KBM-7 (cell line): Measurements from ENCODE around the gene SH3BGR.
"Not testable (repeated sequence)": the region's sequence is repeated elsewhere in the genome, so short reads cannot be mapped to it uniquely, and the experiment has no call there.

Experiments used
- DNase-seq: peaks from one replicate; pipeline ENCODE4 v3.0.0-alpha.2; 2015
- in situ Hi-C: fragments of 300-500 bp; cut with MboI; formaldehyde crosslinking; loops from 2 replicates; pipeline ENCODE4 v1.14.3; 2020; ENCODE audit warnings: low sequenced_read_pairs, low pct_unique_long_range_greater_than_20kb, mixed read lengths

SH3BGR gene

GRCh38 chr21:39451332-39452206 is at the start of gene SH3BGR:
Gene SH3BGR (plus strand): TSS chr21:39451970. CDS start chr21:39452097, 127 bp downstream.
- no peak for DNase-seq
- in situ Hi-C loops: no loop called here

DNA sequence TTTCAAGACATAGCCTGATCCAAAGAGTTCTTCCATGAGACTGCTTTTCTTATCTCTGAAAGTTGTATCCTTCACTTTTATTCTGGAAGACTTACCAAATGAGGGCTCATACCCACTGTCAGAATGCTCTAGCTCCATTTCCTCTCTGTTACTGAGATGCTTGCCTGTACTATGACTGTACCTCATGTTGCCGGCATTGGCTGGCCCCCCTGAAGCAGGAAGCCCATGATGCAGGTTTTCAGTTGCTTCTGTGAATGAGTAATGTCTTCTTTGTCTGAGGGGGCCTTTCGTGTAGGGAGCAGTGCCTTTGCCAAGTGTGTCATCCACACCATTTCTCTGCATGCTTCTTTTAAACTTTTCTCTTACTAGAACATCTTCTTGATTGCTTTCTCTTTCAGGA is 45.7 kb upstream of the SH3BGR start:
- DNase-seq: no peak
- in situ Hi-C loops: no loop called here

GRCh38 chr21:39419204-39419603 is 32.6 kb upstream of the SH3BGR start:
- DNase-seq, in situ Hi-C loops: not testable (repeated sequence)

GRCh38 chr21:39422527-39423241 is 29.1 kb upstream of the SH3BGR start:
- DNase-seq: peak; percentile 9
- in situ Hi-C loops: no loop called here

DNA sequence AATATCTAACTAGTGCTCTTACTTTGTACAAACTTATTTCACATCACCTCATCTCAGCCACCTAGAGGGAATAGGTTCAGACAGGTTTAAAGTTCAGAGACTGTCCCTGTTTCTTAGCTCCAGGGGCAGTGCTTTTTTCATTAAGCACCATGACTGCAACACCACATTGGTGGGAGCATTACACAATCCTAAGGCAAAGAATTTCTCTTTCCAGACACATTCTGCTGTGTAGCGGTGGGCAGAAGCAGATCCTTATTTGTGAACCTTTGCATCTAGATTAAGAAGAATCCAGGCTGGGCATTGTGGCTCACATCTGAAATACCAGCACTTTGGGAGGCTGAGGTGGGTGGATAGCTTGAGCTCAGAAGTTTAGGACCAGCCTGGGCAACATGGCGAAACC is 22.3 kb upstream of the SH3BGR start:
- no peak for DNase-seq
- in situ Hi-C loops: no loop called here

GRCh38 chr21:39430016-39430415 is 21.8 kb upstream of the SH3BGR start:
- DNase-seq: no peak
- in situ Hi-C loops: no loop called here

DNA sequence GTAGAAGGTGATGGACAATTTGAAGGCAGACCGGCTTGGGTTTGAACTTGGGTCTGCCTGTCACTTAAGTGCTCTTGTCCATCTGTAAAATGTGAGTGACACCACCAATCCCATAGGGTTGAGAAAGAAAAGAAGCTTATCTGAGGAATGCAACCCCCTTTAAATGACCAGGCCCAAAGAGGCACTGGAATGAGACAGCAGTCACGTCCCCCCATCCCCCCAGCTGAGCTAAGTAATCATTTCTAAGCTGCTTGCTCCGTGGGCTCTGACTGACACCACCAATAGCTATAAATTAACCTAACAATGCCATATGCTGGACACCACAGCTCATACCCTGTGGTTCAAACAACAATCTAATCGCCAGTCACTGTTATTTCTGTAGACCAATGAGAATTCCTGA is 21.3 kb upstream of the SH3BGR start:
- DNase-seq: no peak
- in situ Hi-C loops: no loop called here

DNA sequence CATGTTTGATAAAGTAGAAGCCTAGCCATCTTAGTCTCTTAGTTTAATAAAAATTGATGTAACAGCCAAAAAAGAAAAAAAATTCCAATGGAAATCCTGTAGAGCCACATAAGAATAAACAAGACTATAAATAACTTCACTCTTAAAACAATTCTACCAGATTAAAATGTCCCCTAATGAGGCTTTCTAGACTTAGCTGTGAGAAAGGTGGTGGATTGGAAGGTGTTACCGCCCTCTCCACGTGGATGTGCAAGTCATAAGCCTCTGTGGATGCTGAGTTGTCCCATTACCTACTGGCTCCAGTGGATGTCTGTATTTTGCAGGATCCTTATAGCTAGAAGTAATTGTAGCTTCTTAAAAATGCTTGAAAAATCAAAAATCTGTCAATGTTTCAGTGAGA is 20.8 kb upstream of the SH3BGR start:
- in situ Hi-C loops: no loop called here
- DNase-seq: no peak

DNA sequence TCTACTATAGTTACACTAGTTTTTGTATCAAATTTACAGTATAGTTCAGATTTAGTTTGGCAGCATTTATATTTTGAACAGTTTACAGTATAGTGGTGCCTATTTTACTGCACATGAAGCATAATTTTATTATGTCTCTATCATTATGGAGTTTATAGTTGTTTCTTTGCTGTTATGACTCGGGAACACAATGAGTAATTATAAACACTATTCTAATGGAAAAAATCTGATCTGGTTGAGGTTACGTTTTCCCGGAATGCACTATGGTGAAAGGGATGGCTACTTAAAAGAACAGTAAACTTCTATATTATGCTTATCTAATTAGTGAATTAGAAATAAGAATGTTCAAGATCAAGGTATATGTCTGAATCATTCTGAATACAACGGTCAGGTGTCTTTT is 16.8 kb upstream of the SH3BGR start:
- DNase-seq: no peak
- in situ Hi-C loops: no loop called here

- no peak for DNase-seq
- in situ Hi-C loops: no loop called here
Observed at GRCh38 chr21:39439232-39439631, 12.5 kb upstream of the SH3BGR start.

- peak; percentile 53 for DNase-seq
- in situ Hi-C loops: no loop called here
Observed at GRCh38 chr21:39441502-39442475, 10.0 kb upstream of the SH3BGR start.

DNA sequence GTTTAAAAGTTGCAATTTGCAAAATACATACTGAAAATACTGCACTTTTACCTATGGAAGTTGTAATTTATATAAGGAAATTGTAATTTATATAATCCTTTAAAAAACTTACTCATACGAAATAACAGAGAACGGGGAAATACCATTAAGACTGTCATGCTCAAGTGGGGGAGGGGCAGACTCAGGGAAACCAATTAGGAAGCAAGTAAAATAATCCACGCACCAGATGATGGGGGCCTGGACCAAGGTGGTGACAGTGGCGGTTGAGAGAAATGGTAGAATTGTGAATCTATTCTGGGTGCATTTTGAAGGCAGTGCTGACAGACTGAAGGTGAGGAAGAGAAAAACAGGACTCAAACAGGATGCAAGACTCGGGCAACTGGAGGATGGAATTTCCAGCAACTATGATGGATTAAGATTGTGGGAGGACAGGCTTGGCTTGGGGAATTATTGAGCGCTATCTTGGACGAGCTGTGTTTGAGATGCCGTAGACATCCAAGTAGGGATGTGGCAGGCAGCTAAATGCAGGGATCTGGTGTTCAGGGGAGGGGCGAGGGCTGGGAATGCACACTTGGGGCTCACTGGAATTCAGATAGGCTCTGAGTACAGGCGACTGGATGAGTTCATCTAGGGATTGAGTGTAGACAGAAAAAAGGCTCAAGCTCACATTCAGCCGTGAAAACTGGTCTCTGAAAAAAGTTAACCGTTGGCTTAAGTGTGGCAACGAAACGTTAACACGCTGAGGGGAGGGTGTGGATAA is 7.2 kb upstream of the SH3BGR start:
- in situ Hi-C loops: no loop called here
- DNase-seq: no peak

DNA sequence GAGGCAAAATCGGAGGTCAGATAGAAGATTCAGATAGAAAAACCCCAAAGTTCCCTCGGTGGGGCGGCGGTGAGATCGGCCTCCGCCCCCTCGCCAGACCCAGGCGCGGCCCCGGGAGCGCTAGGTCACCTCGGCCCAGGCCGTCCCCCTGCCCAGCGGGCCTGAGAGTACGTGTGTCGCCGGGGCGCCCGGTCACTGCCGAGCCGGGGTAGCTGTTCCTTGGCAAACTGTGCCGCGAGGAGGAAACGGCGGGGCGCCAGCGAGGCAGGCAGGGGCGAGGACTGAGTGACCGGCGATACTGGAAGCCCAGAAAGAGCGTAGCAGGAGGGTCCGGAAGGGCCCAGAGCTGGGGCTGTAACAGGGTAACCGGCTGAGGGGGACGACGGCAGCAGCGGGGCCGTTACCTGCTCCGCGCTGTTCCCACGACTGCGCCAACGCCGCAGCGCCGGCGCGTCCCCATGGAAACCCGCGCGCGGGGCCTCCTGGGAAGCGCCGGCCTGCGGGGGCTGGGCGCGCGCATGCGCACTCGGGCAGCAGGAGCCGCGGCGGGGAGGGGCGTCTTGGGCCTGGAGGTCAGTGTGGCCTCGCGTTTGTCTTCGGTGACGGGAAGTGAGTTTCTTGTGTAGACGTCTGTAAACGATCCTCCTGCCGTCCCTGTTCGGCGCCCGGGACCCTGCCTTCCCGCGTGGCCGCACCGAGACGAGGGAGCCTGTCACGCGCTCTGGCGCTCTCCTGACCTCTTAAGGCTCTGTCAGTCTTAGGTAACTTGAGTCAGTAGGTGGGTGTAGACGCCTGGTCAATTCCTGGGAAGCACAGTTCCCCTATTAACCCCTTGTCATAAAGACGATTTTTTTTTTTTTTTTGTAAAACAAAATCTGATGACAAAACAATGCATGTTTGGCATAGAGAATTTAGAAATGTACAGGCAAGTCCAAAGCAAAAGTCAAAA is 6.2 kb upstream of the SH3BGR start, which contains the start of gene LCA5L:
Gene LCA5L, minus strand, starts transcription at position 458 of the 949 bp plus-strand sequence. CDS start 17,285 bp downstream, outside the sequence.
- peak; percentile 95 for DNase-seq
- in situ Hi-C loops: no loop called here

GRCh38 chr21:39447264-39447663 is 4.5 kb upstream of the SH3BGR start:
- in situ Hi-C loops: no loop called here
- no peak for DNase-seq

GRCh38 chr21:39452207-39452969 is 618 bp downstream of the SH3BGR start:
- no peak for DNase-seq
- in situ Hi-C loops: no loop called here

GRCh38 chr21:39452970-39453342 is 1.2 kb downstream of the SH3BGR start:
- DNase-seq: no peak
- in situ Hi-C loops: no loop called here
